A673 (cell line): Measurements from ENCODE around the gene ANKS3.

Source experiments
- EZH2 ChIP-seq: fragments of 200-600 bp; sonication (generic); IDR thresholded peaks from 2 replicates; pipeline ENCODE4 v1.6.1; 2017; ENCODE audit warnings: borderline replicate concordance, low read depth, mild to moderate bottlenecking, mixed read lengths, antibody characterized with exemption, low read length; ENCODE audit not compliant: poor library complexity, severe bottlenecking
- TF ChIP-seq, protein P1 (sequence below): fragments of 300-800, 200-600 bp; sonication (generic); conservative IDR thresholded peaks from 2 replicates; pipeline ENCODE4 v1.5.1; 2017; ENCODE audit warnings: low read depth, mild to moderate bottlenecking, antibody characterized with exemption, low read length, moderate library complexity, mixed read lengths

DNA sequence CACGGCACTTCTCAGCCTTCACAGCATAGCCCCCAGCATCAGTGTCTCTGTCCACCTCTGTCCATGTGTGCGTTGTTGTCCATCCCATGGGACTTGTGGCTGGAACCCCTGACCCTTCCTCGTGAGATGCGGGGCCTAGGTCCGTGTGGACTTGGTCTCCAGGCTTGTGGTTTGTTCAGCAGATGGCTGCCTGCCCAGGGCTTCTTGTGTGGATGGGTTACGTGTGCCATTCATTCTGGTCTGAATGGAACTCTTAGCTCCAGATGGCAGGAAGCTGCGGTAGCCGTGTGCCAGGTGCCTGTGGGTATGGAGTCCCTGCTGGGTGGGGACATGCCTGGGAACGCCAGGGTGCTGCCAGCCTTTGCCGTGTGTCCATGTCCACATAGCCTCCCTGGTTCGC is 72.4 kb downstream of the ANKS3 start:
- TF ChIP-seq EZH2: no peak
- TF ChIP-seq, protein P1, sequence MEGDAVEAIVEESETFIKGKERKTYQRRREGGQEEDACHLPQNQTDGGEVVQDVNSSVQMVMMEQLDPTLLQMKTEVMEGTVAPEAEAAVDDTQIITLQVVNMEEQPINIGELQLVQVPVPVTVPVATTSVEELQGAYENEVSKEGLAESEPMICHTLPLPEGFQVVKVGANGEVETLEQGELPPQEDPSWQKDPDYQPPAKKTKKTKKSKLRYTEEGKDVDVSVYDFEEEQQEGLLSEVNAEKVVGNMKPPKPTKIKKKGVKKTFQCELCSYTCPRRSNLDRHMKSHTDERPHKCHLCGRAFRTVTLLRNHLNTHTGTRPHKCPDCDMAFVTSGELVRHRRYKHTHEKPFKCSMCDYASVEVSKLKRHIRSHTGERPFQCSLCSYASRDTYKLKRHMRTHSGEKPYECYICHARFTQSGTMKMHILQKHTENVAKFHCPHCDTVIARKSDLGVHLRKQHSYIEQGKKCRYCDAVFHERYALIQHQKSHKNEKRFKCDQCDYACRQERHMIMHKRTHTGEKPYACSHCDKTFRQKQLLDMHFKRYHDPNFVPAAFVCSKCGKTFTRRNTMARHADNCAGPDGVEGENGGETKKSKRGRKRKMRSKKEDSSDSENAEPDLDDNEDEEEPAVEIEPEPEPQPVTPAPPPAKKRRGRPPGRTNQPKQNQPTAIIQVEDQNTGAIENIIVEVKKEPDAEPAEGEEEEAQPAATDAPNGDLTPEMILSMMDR: no peak
